ENCODE data around the gene GALNT9. TPM values are rescaled to one million over a fixed set of nuclear protein-coding genes. Genes with fewer than 3 reads are reported as not detected.
A peak's percentile ranks its signal among the peaks of the same experiment; 100 is the strongest.

The GALNT9 gene
- polyA plus RNA-seq, 3 donors, result 7.3 to 12.7 (median 9.6) TPM

DNA sequence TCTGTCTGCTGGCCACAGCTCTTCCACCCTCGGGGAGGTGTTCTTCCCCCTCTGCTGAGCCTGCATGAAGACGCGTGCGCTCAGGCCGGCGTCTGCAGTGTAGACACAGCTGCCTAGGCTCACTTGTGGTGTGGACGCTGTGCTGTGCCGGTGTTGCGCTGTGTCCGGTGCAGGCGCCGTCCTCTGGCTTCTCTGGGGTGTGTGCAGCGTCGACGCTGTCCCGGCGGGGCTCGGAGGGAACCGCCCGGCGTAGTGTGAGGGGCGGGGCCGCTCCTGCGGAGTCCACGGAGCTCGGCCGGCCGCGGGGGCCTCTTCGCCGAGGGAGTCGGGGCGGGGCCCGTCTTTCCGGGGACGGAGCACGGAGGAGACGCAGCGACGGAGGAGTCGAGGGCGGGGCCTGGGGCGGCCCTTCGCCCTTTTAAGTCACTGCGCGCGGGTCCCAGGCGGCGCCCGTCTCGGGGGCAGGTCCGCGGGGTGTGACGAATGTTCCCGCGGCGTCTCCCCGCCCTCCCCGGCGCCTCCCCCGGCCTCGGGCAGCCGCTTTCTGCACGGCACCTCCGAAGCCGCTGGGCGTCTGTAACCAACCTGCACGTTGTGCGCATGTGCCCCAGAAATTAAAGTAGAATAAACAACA is 139.9 kb downstream of the GALNT9 start:
- DNase-seq (ENCODE audit: extremely low read depth in 1 of 11, low read depth in 9 of 11, low spot score in 4 of 11), result peak in 6 of 11 donors; percentile 58 to 71 (median 66)

- DNase-seq (ENCODE audit: extremely low read depth in 1 of 11, low read depth in 9 of 11, low spot score in 4 of 11), result no peak
These were observed 140.5 kb downstream of the GALNT9 start for GRCh38 chr12:132188916-132189325.

DNA sequence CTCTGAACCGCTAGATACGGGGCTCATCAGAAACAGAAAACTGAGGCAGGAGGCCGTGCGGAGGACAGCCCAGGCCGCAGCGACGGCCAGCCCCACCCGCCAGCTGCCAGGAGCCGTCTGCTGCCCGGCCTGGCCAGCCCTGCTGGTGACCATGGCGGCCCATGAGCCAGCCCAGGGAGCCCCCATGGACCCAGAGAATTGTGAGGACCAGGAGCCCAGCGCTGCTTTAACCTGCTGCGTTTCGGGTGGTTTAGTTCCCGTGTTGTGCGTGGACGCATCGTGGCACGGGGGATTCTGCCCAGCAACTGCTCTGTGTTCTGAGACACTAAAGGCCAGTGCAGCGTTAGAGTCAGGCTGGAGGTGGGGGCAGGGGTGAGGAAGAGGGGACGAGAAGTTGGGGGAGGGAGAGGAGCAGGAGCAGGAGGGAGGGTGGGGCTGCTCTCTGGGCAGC is 140.9 kb downstream of the GALNT9 start:
- no peak for DNase-seq (ENCODE audit: extremely low read depth in 1 of 11, low read depth in 9 of 11, low spot score in 4 of 11)

DNA sequence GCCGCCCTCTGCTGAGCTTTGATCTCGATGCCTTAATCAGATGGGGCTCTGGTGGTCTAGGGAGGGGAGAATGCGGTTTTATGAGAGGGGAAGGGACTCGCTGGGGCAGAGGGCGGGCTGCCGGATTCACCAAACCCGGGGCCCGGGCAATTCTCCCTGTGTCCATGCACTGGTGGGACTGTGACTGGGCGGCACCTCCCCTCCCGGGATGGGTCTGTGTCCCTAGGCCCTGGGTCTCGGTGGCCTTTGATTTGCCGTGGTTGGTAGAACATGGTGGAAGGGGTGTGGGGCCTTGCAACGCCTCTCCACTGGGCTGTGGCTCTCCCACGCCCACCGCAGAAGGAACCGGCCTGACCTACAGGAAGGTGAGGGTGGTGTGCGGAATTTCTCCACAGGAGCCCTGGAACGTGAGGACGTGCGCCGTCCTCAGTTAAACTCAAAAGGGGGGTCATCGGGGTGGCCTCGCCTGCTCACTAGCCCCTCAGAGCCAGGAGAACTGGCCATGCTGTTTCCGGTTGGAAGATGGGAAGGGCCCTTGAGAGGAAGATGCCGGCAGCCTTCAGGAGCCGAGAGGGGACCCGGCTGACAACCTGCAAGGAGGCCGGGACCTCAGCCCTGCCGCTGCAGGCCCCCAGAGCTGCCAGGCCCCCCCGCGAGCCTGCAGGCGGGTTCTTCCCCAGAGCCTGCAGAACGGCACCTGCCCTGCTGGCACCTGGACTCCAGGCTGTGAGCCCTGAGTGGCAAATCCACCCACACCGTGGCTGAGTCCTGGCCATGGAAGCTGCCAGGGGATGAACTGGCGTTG is 141.5 kb downstream of the GALNT9 start:
- no peak for DNase-seq (ENCODE audit: extremely low read depth in 1 of 11, low read depth in 9 of 11, low spot score in 4 of 11)

- no peak for DNase-seq (ENCODE audit: extremely low read depth in 1 of 11, low read depth in 9 of 11, low spot score in 4 of 11)
These were observed 142.3 kb downstream of the GALNT9 start for GRCh38 chr12:132186857-132187620.

DNA sequence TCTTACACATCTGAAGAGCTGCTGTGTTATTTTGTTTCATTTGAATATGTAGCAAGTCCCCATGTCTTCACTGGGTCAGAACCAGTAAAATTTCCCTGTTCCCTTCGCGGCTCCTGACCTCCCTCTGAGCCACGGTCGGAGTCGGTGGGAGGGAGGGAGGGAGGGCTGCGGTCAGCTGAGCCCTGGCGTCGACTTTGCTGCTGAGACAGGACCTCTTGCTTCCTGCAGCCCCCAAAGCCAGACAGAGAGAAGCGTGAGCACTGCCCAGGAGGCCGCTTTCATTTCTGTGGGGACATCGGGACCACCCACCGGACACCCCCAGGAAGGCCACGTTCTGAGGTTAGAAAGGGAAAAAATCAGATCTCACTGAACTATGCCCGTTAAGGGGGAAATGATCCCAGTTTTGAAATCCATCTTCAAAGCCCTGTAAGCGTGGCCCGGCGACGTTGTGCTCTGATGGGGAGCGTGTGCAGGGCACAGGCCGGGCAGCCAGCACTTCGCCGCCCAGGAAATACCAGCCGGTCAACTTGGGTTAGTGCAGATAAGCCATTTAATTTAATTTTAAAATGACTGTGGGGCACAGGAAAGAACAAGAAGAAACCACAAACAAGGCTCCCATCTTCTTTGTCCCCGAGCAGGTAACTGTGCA is 143.1 kb downstream of the GALNT9 start:
- no peak for DNase-seq (ENCODE audit: extremely low read depth in 1 of 11, low read depth in 9 of 11, low spot score in 4 of 11)

- no peak for DNase-seq (ENCODE audit: extremely low read depth in 1 of 11, low read depth in 9 of 11, low spot score in 4 of 11)
These were observed 143.7 kb downstream of the GALNT9 start for GRCh38 chr12:132185705-132186104.

GRCh38 chr12:132182711-132183365 is 146.6 kb downstream of the GALNT9 start:
- DNase-seq (ENCODE audit: extremely low read depth in 1 of 11, low read depth in 9 of 11, low spot score in 4 of 11), result no peak

- no peak for DNase-seq (ENCODE audit: extremely low read depth in 1 of 11, low read depth in 9 of 11, low spot score in 4 of 11)
These were observed 147.1 kb downstream of the GALNT9 start for GRCh38 chr12:132182206-132182710.

DNA sequence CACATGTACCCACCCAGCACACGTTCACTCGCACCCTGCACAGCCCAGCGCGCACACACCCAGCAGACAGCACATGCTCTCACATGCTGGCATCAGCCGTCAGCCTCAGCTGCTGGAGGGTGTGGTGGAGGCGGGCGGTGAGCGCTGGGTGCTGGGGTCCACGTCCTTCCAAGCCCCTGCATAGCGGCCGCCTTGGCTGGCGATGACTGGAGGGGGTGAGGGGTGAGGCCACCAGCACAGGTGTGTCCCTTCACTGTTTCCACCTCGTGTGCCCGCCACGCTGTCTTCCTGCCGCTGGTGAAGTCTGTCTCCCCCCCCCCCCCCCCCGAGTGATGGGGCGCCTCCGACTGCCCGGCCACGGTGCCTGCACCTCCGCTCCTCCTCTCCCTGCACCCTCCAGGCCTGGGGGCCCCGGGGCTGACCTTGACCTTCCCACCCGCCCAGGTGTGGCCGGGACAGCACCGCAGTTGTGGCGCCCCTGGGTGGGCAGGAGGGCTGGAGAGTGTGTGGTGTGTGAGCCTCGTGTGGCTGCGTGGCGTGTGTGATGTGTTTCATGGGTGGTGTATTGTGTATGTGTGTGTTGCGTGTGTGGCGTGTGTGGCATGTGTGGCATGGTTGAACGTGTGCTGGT is 147.7 kb downstream of the GALNT9 start:
- DNase-seq (ENCODE audit: extremely low read depth in 1 of 11, low read depth in 9 of 11, low spot score in 4 of 11), result no peak

DNA sequence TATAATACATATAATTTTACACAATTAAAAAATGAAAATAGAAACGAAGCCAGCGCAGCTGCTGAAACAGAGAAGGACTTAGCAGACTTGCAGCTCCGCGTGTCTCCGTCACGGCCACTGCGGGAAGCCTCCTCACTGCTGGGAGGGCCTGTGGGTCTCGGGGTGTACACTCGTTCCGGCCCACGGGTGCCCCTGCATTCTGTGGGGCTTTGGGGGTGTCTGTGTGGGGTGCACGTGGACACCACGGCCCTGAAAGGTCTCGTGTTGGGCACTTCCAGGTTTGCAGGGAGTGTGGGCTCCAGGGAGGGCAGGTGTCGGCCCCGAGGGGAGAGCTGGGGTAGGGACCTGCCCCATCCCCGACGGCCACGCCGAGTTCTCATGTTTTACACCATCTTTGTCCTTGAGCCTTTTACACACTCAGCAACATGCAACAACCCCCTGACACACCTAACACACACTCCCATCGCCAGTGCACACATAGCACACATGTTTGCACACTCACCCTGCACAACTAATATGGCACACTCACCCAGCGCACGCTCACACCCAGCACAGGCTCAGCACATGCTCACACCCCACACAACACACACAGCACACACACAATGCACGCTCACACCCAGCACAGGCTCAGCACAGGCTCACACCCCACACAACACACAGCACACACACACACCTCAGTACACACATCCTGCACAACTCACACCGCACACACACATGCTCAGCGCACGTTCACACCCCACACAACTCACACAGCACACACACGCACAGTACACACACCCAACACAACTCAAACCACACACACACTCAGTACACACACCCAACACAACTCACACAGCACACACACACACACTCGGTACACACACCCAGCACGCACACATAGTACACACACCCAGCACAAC is 148.5 kb downstream of the GALNT9 start:
- DNase-seq (ENCODE audit: extremely low read depth in 1 of 11, low read depth in 9 of 11, low spot score in 4 of 11), result no peak

- no peak for DNase-seq (ENCODE audit: extremely low read depth in 1 of 11, low read depth in 9 of 11, low spot score in 4 of 11)
These were observed 149.7 kb downstream of the GALNT9 start for GRCh38 chr12:132179431-132180362.

DNA sequence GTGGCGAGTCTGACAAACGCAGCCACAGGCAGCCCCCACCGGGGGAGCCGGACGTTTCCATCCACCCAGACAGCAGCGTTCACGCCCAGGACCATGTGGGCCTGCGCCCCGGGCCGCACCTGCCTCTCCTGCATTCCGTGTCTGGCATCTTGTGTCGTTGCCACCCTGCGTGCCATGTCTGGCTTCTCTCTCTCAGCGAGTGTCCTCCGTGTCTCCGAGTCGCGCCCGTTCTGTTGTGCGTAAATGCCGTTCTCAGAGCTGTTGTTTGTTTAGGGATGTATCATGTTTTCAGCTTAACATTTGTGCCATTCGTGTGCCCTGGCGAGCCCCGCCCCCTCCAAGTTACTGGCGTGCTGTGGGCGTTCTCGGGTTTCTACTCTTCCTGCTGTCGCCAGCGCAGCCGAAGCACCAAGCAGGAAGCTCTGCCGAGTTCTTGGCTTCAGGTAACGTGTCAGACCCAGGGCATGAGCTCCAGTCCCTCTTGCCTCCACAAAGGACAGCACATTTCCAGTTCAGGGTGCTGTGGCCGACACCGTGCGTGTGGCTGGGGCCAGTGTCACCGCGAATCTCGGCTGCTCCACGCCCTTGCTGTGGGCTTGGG is 150.5 kb downstream of the GALNT9 start:
- DNase-seq (ENCODE audit: extremely low read depth in 1 of 11, low read depth in 9 of 11, low spot score in 4 of 11), result no peak

GRCh38 chr12:132178316-132178715 is 151.1 kb downstream of the GALNT9 start:
- DNase-seq (ENCODE audit: extremely low read depth in 1 of 11, low read depth in 9 of 11, low spot score in 4 of 11), result peak in 1 of 11 donors; percentile 59

DNA sequence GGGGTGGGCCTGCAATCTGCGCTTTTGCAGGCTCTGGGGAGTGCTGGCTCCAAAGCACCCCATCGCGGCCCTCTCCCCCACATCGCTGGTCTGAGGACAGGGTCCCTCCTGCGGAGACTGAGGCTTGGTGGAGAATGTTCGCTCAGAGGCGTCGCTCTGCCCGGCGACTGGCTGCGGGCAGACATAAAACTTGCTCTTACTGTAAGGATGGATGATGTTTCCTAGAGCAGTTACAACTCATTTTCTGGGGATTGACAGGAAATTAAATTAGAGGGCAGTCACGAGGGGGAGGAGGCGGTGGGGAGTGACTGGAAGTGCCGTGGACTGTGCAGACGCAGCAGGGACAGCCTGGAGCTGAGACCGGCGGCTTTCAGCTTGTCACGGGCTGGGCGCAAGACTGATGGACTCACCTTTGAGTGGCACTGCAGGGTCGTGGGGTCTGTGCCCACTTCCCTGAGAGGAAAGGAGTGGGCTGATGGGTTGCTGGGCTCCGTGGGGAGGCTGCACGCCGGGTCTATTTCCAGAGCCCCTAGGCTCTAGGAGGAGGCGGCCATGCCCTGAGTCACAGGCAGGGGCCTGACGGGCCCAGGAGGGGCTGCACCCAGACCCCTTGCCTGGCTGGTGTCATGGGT is 152.4 kb downstream of the GALNT9 start:
- DNase-seq (ENCODE audit: extremely low read depth in 1 of 11, low read depth in 9 of 11, low spot score in 4 of 11), result no peak
